Stimulated activated naive CD8-positive, alpha-beta T cell treated with anti-CD3 and anti-CD28 coated beads, Interleukin-15, amount 100 ng/mL, for 72 hours (primary cell): ENCODE measurements around the gene PPM1E.

Source experiments
- ATAC-seq: fragments of 150-1000 bp; cut with Tn5 transposase; 2 replicates; pipeline ENCODE4 v1.10.0; 2021; ENCODE audit warnings: mild to moderate bottlenecking, moderate library complexity
- DNase-seq, 2 donors: peaks; one replicate each; pipeline ENCODE4 v3.0.0; 2021 to 2022
- H3K27ac Mint-ChIP-seq, 2 donors: one replicate each; pipeline ENCODE4 v1.8.0; 2022; ENCODE audit warnings: mild to moderate bottlenecking in 2 of 2, mixed read lengths in 2 of 2, moderate library complexity in 2 of 2
- H3K27me3 Mint-ChIP-seq: one replicate; pipeline ENCODE4 v1.8.0; 2022; ENCODE audit warnings: mixed read lengths
- H3K4me1 Mint-ChIP-seq: one replicate; pipeline ENCODE4 v1.8.0; 2022; ENCODE audit warnings: mild to moderate bottlenecking, mixed read lengths
- H3K4me3 Mint-ChIP-seq, 2 donors: one replicate each; pipeline ENCODE4 v1.8.0; 2022; ENCODE audit warnings: mild to moderate bottlenecking in 2 of 2, mixed read lengths in 2 of 2, moderate library complexity in 1 of 2
- H3K9me3 Mint-ChIP-seq, 2 donors: one replicate each; pipeline ENCODE4 v1.8.0; 2022; ENCODE audit warnings: mixed read lengths in 2 of 2

Gene PPM1E

DNA sequence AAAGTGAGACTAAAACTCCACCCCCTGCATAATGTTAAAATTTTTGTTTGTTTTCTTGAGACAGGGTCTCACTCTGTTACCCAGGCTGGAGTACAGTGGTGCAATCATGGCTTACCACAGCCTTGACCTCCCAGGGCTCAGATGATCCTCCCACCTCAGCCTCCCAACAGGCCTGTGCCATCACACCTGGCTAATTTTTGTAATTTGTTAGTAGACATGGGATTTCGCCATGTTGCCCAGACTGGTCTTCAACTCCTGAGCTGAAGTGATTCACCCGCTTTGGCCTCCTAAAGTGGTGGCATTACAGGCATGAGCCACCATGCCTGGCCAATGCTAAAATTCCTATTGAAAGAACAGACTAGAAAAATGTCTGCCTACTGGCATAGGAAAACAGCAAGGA is 247.2 kb downstream of the PPM1E start:
- Mint-ChIP-seq H3K4me3 (no peak overlapping the region), H3K9me3 (no peaks in the 10 kb centered on the region), H3K27ac (no peak overlapping the region), H3K4me1 (peaks cover 19% of the 10 kb centered on the region), H3K27me3 (no peaks in the 10 kb centered on the region)
- ATAC-seq (no peak), DNase-seq (no peak)

GRCh38 chr17:59003860-59004259 is 248.2 kb downstream of the PPM1E start:
- Mint-ChIP-seq H3K27me3 (no peaks in the 10 kb centered on the region), H3K4me3 (no peak overlapping the region), H3K4me1 (peaks cover 19% of the 10 kb centered on the region), H3K9me3 (no peaks in the 10 kb centered on the region), H3K27ac (no peak overlapping the region)
- ATAC-seq (no peak), DNase-seq (no peak)

GRCh38 chr17:59004338-59005111 is 248.9 kb downstream of the PPM1E start:
- Mint-ChIP-seq H3K4me1 (peaks cover 19% of the 10 kb centered on the region), H3K27me3 (no peaks in the 10 kb centered on the region), H3K4me3 (peak overlapping the region in 1 of 2 donors; percentile 16), H3K9me3 (no peaks in the 10 kb centered on the region), H3K27ac (peak overlapping the region in 1 of 2 donors; percentile 91)
- DNase-seq = peak; percentile 48 to 62
- ATAC-seq = peak; percentile 52

GRCh38 chr17:59007995-59008394 is 252.3 kb downstream of the PPM1E start:
- Mint-ChIP-seq H3K27ac (no peak overlapping the region), H3K4me1 (no peaks in the 10 kb centered on the region), H3K4me3 (no peak overlapping the region), H3K9me3 (no peaks in the 10 kb centered on the region), H3K27me3 (no peaks in the 10 kb centered on the region)
- no peak for DNase-seq
- no peak for ATAC-seq

DNA sequence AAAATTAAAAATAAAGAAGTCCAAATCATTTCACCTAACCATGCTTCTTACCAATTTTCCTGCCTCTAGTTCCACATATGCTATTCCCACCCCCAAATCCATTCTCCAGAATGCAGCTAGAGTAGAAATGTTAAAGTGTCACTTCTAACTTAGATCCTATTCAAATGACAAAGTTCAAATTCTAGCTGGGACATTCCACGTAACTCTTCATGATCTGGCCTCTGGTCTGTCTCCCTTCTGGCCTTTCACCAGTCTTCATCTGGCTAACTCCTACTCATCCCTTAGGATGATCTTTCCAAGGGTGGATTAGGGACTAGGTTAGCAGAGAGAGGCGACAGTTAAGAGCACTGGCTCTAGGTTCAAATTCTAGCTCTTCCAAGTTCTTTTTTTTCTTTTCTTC is 253.1 kb downstream of the PPM1E start:
- no peaks in the 10 kb centered on the region for H3K4me1 Mint-ChIP-seq
- H3K4me3 Mint-ChIP-seq = no peak overlapping the region
- DNase-seq = no peak
- ATAC-seq = no peak
- no peaks in the 10 kb centered on the region for H3K9me3 Mint-ChIP-seq
- H3K27me3 Mint-ChIP-seq = no peaks in the 10 kb centered on the region
- H3K27ac Mint-ChIP-seq = peak overlapping the region in 1 of 2 donors; percentile 69

DNA sequence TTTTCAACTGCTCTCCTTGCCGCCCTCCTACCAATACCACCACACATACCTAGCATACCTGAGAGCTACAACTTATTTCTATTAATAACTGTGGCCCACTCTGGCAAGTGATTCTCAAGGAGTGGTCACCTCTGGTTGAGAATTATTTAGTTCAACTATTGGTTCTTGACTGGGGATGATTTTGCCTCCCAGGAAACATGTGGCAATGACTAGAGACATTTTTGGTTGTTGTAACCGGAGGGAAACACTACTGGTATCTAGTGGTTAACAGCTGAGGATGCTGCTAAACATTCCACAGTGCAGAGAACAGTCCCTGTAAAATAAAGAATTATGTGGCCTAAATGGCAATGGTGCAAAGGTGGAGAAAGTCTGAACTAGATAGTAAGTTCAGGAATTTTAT is 254.4 kb downstream of the PPM1E start:
- Mint-ChIP-seq H3K9me3 (no peaks in the 10 kb centered on the region), H3K4me1 (no peaks in the 10 kb centered on the region), H3K4me3 (no peak overlapping the region), H3K27me3 (no peaks in the 10 kb centered on the region), H3K27ac (no peak overlapping the region)
- DNase-seq (no peak), ATAC-seq (no peak)

DNA sequence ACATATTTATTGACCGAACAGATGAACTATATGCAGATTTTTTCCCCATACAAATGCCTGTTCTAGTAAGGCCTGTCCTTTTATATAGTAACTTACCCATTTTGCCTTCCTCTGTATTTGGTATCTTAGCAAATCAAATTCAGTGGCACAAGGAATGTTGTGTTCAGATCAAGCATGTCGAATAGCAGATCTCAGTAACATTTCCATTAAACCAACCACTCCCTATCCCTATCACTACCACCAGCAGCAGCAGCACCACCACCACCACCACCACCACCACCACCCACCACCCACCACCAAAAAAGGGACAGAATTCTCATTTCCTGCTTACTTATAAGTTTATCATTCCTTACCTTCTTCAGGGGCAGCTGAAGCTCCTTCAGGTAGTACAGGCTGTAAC is 256.3 kb downstream of the PPM1E start:
- ATAC-seq = no peak

DNA sequence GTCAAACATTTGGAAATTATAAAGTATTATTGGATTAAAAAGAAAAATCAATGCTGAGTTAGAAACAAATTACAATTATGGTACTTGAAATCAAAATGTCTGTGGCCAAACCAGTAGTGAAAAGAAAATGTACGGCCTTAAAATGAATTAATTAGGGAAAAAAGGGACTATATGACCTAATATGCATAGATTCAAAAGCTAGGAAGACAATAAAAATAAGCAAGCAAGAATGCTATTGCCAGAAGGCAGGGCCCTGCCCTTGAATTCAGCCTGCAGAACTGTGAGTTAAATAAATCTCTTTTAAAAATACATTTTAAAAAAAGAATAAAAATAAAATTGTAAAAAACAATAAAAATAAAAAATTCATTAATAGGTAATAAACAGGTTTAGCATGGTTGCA is 262.4 kb downstream of the PPM1E start:
- H3K27me3 Mint-ChIP-seq = no peaks in the 10 kb centered on the region
- no peaks in the 10 kb centered on the region for H3K4me1 Mint-ChIP-seq
- H3K9me3 Mint-ChIP-seq = no peaks in the 10 kb centered on the region
- H3K27ac Mint-ChIP-seq = no peak overlapping the region
- no peak for ATAC-seq
- no peak for DNase-seq
- no peak overlapping the region for H3K4me3 Mint-ChIP-seq

More for the DNA sequence above, 256.3 kb downstream of the PPM1E start:
- no peaks in the 10 kb centered on the region for H3K4me1 Mint-ChIP-seq
- no peaks in the 10 kb centered on the region for H3K9me3 Mint-ChIP-seq
- H3K27ac Mint-ChIP-seq = no peak overlapping the region
- H3K27me3 Mint-ChIP-seq = no peaks in the 10 kb centered on the region
- no peak overlapping the region for H3K4me3 Mint-ChIP-seq
- DNase-seq = no peak

DNA sequence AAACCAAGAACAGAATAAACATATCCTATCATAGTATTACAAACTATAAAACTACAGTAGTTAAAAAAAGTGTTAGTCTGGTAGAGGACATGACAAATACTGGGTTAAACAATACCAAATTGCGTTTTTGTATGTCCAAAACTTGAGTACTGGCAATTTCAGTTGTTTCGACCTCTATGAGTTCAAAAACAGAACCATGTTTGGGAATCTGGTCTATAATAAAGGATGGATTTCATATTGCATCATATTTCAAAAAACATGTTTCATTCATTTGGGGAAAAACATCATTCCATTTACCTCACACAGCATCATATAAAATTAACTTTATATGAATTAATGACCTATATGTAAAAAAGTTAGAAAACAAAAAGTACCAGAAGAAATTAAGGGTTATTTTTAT is 269.3 kb downstream of the PPM1E start:
- H3K9me3 Mint-ChIP-seq = no peaks in the 10 kb centered on the region
- DNase-seq (no peak), ATAC-seq (no peak)
- H3K4me3 Mint-ChIP-seq = no peak overlapping the region
- H3K27me3 Mint-ChIP-seq = no peaks in the 10 kb centered on the region
- H3K27ac Mint-ChIP-seq = no peak overlapping the region
- no peaks in the 10 kb centered on the region for H3K4me1 Mint-ChIP-seq

- DNase-seq = no peak
- peak overlapping the region in 1 of 2 donors; percentile 7 for H3K27ac Mint-ChIP-seq
- H3K4me3 Mint-ChIP-seq = no peak overlapping the region
- no peaks in the 10 kb centered on the region for H3K27me3 Mint-ChIP-seq
- no peaks in the 10 kb centered on the region for H3K9me3 Mint-ChIP-seq
- ATAC-seq = no peak
- H3K4me1 Mint-ChIP-seq = no peaks in the 10 kb centered on the region
Measured at GRCh38 chr17:59026176-59026939, 270.7 kb downstream of the PPM1E start.

GRCh38 chr17:59027750-59028149 is 272.1 kb downstream of the PPM1E start:
- H3K4me3 Mint-ChIP-seq = no peak overlapping the region
- H3K4me1 Mint-ChIP-seq = no peaks in the 10 kb centered on the region
- DNase-seq = no peak
- H3K27me3 Mint-ChIP-seq = no peaks in the 10 kb centered on the region
- H3K9me3 Mint-ChIP-seq = no peaks in the 10 kb centered on the region
- no peak overlapping the region for H3K27ac Mint-ChIP-seq
- no peak for ATAC-seq

- Mint-ChIP-seq H3K4me3 (no peak overlapping the region), H3K27ac (no peak overlapping the region), H3K9me3 (no peaks in the 10 kb centered on the region), H3K4me1 (no peaks in the 10 kb centered on the region), H3K27me3 (no peaks in the 10 kb centered on the region)
- ATAC-seq (no peak), DNase-seq (no peak)
Measured at GRCh38 chr17:59028328-59028727, 272.7 kb downstream of the PPM1E start.

GRCh38 chr17:59030811-59031210 is 275.2 kb downstream of the PPM1E start:
- no peak overlapping the region for H3K4me3 Mint-ChIP-seq
- no peak for DNase-seq
- H3K4me1 Mint-ChIP-seq = no peaks in the 10 kb centered on the region
- H3K9me3 Mint-ChIP-seq = no peaks in the 10 kb centered on the region
- H3K27ac Mint-ChIP-seq = no peak overlapping the region
- ATAC-seq = no peak
- no peaks in the 10 kb centered on the region for H3K27me3 Mint-ChIP-seq
